ENCODE results near the gene BCOR. TPM values are rescaled to one million over a fixed set of nuclear protein-coding genes. Genes with fewer than 3 reads are reported as not detected.

The BCOR gene
- total RNA-seq, 1 donor from 2014 or later: 24.8 TPM

DNA sequence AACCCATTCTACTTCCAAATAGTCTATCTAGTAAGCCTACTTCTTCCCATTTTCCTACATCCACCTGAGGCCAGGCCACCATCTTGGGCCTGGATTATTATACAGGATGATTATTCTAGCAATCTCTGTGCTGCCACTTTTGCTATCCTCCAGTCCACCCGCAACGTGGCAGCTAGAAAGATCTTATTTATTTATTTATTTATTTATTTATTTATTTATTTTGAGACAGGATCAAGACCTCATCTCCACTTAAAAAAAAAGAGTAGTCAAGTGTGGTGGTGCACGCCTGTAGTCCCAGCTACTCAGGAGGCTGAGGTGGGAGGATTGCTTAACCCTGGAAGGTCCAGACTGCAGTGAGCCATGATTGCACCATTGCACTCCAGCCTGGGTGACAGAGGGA, 15.2 kb upstream of the BCOR start:
- DNase-seq (ENCODE audit: extremely low spot score, unreplicated experiment): no peak
- Mint-ChIP-seq H3K4me3 (ENCODE audit: unreplicated experiment) (no peak overlapping the region), H3K4me1 (ENCODE audit: unreplicated experiment) (peaks cover 25% of the 10 kb centered on the region), H3K27me3 (ENCODE audit: unreplicated experiment) (no peaks in the 10 kb centered on the region), H3K36me3 (ENCODE audit: unreplicated experiment) (no peaks in the 10 kb centered on the region), H3K9me3 (ENCODE audit: unreplicated experiment) (no peaks in the 10 kb centered on the region), H3K27ac (ENCODE audit: unreplicated experiment) (no peak overlapping the region)
- TF ChIP-seq, protein P1, sequence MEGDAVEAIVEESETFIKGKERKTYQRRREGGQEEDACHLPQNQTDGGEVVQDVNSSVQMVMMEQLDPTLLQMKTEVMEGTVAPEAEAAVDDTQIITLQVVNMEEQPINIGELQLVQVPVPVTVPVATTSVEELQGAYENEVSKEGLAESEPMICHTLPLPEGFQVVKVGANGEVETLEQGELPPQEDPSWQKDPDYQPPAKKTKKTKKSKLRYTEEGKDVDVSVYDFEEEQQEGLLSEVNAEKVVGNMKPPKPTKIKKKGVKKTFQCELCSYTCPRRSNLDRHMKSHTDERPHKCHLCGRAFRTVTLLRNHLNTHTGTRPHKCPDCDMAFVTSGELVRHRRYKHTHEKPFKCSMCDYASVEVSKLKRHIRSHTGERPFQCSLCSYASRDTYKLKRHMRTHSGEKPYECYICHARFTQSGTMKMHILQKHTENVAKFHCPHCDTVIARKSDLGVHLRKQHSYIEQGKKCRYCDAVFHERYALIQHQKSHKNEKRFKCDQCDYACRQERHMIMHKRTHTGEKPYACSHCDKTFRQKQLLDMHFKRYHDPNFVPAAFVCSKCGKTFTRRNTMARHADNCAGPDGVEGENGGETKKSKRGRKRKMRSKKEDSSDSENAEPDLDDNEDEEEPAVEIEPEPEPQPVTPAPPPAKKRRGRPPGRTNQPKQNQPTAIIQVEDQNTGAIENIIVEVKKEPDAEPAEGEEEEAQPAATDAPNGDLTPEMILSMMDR (IDR thresholded peaks at IDR 0.05): no peak

DNA sequence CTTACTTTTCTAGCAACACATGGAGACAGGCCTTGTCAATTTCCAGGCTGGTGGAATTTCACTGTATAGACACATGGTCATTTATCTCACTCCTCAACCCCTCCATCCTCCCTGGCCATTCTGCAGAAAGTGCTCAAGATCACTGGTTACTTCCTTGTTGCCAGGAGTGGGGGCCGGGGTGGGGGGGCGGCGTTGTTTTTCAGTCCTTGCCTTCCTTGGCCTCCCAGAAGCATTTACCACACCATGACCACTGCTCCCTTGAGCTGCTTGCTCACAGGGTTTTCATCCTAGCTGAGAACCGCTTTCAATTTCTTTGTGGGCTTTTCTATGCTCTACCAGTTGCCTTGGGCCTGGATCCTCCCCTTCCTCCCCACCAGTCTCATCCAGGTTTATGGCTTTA, 14.1 kb upstream of the BCOR start:
- H3K27me3 Mint-ChIP-seq (ENCODE audit: unreplicated experiment): no peaks in the 10 kb centered on the region
- peak overlapping the region; percentile 1 for H3K27ac Mint-ChIP-seq (ENCODE audit: unreplicated experiment)
- H3K4me3 Mint-ChIP-seq (ENCODE audit: unreplicated experiment): no peak overlapping the region
- TF ChIP-seq, protein P1 (IDR thresholded peaks at IDR 0.05): no peak
- H3K9me3 Mint-ChIP-seq (ENCODE audit: unreplicated experiment): no peaks in the 10 kb centered on the region
- no peak for DNase-seq (ENCODE audit: extremely low spot score, unreplicated experiment)
- H3K36me3 Mint-ChIP-seq (ENCODE audit: unreplicated experiment): no peaks in the 10 kb centered on the region
- peaks cover 30% of the 10 kb centered on the region for H3K4me1 Mint-ChIP-seq (ENCODE audit: unreplicated experiment)

DNA sequence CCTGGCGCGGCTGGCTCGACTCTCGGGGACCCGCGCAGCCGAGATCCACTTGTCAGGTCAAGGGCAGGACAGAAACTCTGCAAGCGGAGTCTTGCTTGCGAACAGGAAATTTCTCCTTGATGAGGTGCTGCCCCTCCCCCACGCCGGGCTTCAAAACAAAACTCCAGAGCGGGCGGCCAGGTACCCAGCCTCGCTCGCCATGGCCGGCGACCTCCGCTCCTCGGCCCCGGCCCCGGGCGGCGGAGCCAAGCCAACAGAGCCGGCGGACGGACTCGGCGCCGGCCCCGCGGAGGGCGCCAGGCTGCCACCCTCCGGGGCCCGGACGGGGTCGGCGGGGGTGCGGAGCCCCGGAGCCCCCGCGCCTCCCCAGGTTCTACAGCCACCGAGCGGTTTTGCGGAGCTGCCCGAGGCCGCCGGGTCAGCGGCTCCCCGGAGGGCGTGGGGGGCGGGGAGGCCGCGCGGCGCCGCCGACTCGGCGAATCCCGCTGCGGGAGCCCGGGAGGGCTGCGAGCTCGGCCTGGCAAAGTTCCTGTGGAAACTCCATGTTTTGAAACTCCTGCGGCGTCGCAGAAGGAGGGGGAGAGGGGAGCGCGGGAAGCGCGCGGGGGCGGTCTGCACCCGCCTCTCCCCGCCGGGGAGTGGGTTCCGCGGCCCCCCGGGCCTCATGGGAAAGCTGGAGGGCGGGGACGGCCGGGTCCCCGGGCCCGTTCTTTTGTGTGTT, 11.7 kb upstream of the BCOR start:
- no peak for DNase-seq (ENCODE audit: extremely low spot score, unreplicated experiment)
- H3K27ac Mint-ChIP-seq (ENCODE audit: unreplicated experiment): peak overlapping the region; percentile 79

DNA sequence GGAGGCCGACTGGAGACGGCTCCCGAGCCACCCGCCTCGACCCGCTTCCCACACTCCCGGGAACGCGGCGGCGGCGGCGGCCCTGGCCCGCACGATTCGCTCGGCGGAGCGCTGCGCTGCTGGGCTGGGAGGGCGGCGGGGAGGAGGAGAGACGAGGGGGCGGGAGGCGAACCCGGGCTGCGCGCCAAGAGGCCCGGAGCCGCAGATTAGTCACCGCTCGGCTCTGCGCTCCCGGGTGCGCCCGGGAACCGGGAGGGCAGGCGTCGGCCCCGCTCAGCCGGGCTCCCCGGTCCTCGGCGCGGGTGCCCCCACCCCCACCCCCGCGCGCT, 11.2 kb upstream of the BCOR start:
- DNase-seq (ENCODE audit: extremely low spot score, unreplicated experiment): peak; percentile 91
- Mint-ChIP-seq H3K4me3 (ENCODE audit: unreplicated experiment) (peak overlapping the region; percentile 54), H3K4me1 (ENCODE audit: unreplicated experiment) (peaks cover 41% of the 10 kb centered on the region), H3K27me3 (ENCODE audit: unreplicated experiment) (no peaks in the 10 kb centered on the region), H3K36me3 (ENCODE audit: unreplicated experiment) (no peaks in the 10 kb centered on the region), H3K9me3 (ENCODE audit: unreplicated experiment) (no peaks in the 10 kb centered on the region), H3K27ac (ENCODE audit: unreplicated experiment) (peak overlapping the region; percentile 95)
- TF ChIP-seq, protein P1 (IDR thresholded peaks at IDR 0.05): no peak

More for the DNA sequence above, 11.7 kb upstream of the BCOR start:
- Mint-ChIP-seq H3K27me3 (ENCODE audit: unreplicated experiment) (no peaks in the 10 kb centered on the region), H3K9me3 (ENCODE audit: unreplicated experiment) (no peaks in the 10 kb centered on the region), H3K4me3 (ENCODE audit: unreplicated experiment) (peak overlapping the region; percentile 45), H3K36me3 (ENCODE audit: unreplicated experiment) (no peaks in the 10 kb centered on the region), H3K4me1 (ENCODE audit: unreplicated experiment) (peaks cover 36% of the 10 kb centered on the region)
- TF ChIP-seq, protein P1 (IDR thresholded peaks at IDR 0.05): no peak

DNA sequence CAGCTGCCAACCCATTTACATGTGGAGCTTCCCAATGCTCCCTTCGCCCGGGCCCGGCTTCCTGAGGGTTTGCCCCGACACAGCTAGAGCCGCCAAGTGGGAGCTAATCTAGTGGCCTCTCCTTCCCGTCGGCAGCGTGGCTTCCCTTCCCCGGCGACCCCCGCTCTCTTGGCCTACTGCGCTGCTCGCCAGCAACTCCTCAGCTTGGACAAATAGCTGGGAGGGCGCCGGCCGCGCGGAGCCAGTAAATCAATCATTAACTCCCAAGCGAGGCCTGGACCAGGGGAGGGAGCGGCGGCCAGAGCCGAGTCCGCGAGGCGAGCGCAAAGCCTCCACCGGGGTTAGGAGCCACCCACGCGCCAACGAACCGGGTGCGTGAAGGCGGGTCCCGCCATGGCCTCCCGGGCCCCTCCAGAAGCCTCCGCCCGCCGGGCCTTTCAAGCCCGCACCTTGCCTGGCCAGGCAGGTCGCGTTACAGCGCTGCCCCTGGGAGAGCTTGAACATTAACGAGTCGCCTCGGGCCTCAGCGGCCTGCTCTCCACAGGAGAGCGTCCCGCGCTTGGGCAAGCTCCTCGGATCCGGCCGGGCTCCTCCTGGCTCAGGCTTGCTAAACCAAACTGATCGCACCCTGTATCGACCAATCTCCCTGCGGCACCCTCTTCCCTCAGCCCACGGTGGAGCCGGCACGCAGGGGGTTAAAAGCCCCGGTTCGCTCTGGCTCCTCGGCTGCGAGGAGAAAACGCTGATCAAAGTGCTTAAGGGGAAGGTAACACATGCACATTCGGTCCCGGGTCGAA, 10.6 kb upstream of the BCOR start:
- TF ChIP-seq, protein P1 (IDR thresholded peaks at IDR 0.05): no peak
- no peaks in the 10 kb centered on the region for H3K36me3 Mint-ChIP-seq (ENCODE audit: unreplicated experiment)
- no peaks in the 10 kb centered on the region for H3K9me3 Mint-ChIP-seq (ENCODE audit: unreplicated experiment)
- DNase-seq (ENCODE audit: extremely low spot score, unreplicated experiment): no peak
- H3K27me3 Mint-ChIP-seq (ENCODE audit: unreplicated experiment): no peaks in the 10 kb centered on the region
- H3K4me3 Mint-ChIP-seq (ENCODE audit: unreplicated experiment): peak overlapping the region; percentile 54
- H3K4me1 Mint-ChIP-seq (ENCODE audit: unreplicated experiment): peaks cover 46% of the 10 kb centered on the region
- H3K27ac Mint-ChIP-seq (ENCODE audit: unreplicated experiment): peak overlapping the region; percentile 95
